ENCODE data around the gene VRTN. TPM values are rescaled to one million over a fixed set of nuclear protein-coding genes. Genes with fewer than 3 reads are reported as not detected.

The VRTN gene
- total RNA-seq = not detected

GRCh38 chr14:74348241-74348734 lies at the start of gene VRTN:
Gene VRTN, plus strand, starts transcription at chr14:74348471. Its CDS starts 8,313 bp downstream, at chr14:74356784.

GRCh38 chr14:74302634-74303569 lies 45.4 kb upstream of the VRTN start, which contains the start of gene ABCD4:
Gene ABCD4, minus strand, starts transcription at chr14:74302934. Its CDS starts 22 bp downstream, at chr14:74302912.

Other genes starting within 250 kb of the VRTN start
- gene VSX2, start 109.0 kb upstream of the VRTN start, total RNA-seq = not detected
- 31.8 TPM for gene ABCD4, start 45.5 kb upstream of the VRTN start, total RNA-seq
- gene SYNDIG1L, start 77.7 kb downstream of the VRTN start, total RNA-seq = 32.8 TPM
- gene NPC2, start 144.8 kb downstream of the VRTN start, total RNA-seq = 31.8 TPM
- gene ISCA2, start 145.3 kb downstream of the VRTN start, total RNA-seq = 25.4 TPM

All from diencephalon (tissue), 1 donor.